K562 (cell line): ENCODE data around the gene RYK.

Source experiments
- BHLHE40 ChIP-seq: IDR thresholded peaks from 2 replicates; pipeline ENCODE4 v1.6.1; 2011; ENCODE audit warnings: low read length, improper control_type of control experiment
- CTCF ChIP-seq, 3 experiments: IDR thresholded peaks in 2 of 3; conservative IDR thresholded peaks in 1 of 3; 2 replicates each; pipeline ENCODE4 v1.5.1; 2011 to 2012; ENCODE audit warnings: low read length in 3 of 3, mild to moderate bottlenecking in 3 of 3, control low read depth in 2 of 3, improper control_type of control experiment in 1 of 3, inconsistent platforms in 1 of 3, low read depth in 1 of 3, mixed read lengths in 1 of 3, moderate library complexity in 1 of 3; ENCODE audit not compliant: insufficient read depth in 2 of 3
- E2F6 ChIP-seq, 2 experiments: IDR thresholded peaks; 2 replicates each; pipeline ENCODE4 v1.6.1; 2011; ENCODE audit warnings: borderline replicate concordance in 1 of 2, control low read depth in 1 of 2, low read depth in 1 of 2, low read length in 1 of 2, mild to moderate bottlenecking in 1 of 2, mixed read lengths in 1 of 2, moderate library complexity in 1 of 2; ENCODE audit not compliant: insufficient read depth in 1 of 2, insufficient read length in 1 of 2, poor library complexity in 1 of 2, severe bottlenecking in 1 of 2; ENCODE audit errors: extremely low read depth in 1 of 2
- ELF4 ChIP-seq: fragments of 450-650 bp; formaldehyde crosslinking; IDR thresholded peaks from 2 replicates; pipeline ENCODE4 v1.4.0; 2022; ENCODE audit warnings: missing genetic modification characterization
- POLR2A ChIP-seq: fragments of 450-650 bp; conservative IDR thresholded peaks from 2 replicates; pipeline ENCODE4 v1.6.1; 2016
- POLR2AphosphoS5 ChIP-seq: IDR thresholded peaks from 2 replicates; pipeline ENCODE4 v1.6.1; 2011; ENCODE audit warnings: mild to moderate bottlenecking, low read depth, low read length, moderate library complexity; ENCODE audit not compliant: control insufficient read depth, insufficient read depth
- STAT5A ChIP-seq: IDR thresholded peaks from 2 replicates; pipeline ENCODE4 v1.6.1; 2012; ENCODE audit warnings: low read length, inconsistent platforms, borderline replicate concordance
- TAF1 ChIP-seq: IDR thresholded peaks from 2 replicates; pipeline ENCODE4 v1.6.1; 2011; ENCODE audit warnings: mild to moderate bottlenecking, low read length, moderate library complexity; ENCODE audit not compliant: insufficient read depth, control insufficient read depth, severe bottlenecking; ENCODE audit errors: extremely low read depth
- TARDBP ChIP-seq: fragments of 450-650 bp; IDR thresholded peaks from 2 replicates; pipeline ENCODE4 v1.6.1; 2016
- TEAD4 ChIP-seq, 2 experiments: sonication (generic) in 1 of 2; formaldehyde crosslinking in 1 of 2; IDR thresholded peaks; 2 replicates each; pipeline versions ENCODE4 v1.6.1 to v1.8.0; 2012 to 2022; ENCODE audit warnings: borderline replicate concordance in 1 of 2, inconsistent platforms in 1 of 2, low read length in 1 of 2, mild to moderate bottlenecking in 1 of 2, missing genetic modification reagents in 1 of 2
- ZBTB1 ChIP-seq: sonication (generic); formaldehyde crosslinking; IDR thresholded peaks from 2 replicates; pipeline ENCODE4 v1.8.1; 2023; ENCODE audit warnings: missing genetic modification reagents, low read depth, mild to moderate bottlenecking, borderline replicate concordance
- ZNF311 ChIP-seq: fragments of 250-450 bp; sonication (Bioruptor Pico); IDR thresholded peaks from 2 replicates; pipeline ENCODE4 v1.4.0; 2020; ENCODE audit warnings: mild to moderate bottlenecking, moderate library complexity

- TF ChIP-seq POLR2AphosphoS5 (no peak), TARDBP (no peak), STAT5A (no peak), ZBTB1 (no peak), TAF1 (no peak), BHLHE40 (no peak), CTCF (IDR thresholded peaks at IDR 0.05 in 2 of 3, conservative IDR thresholded peaks at IDR 0.05 in 1 of 3; ENCODE audit: insufficient read depth in 2 of 3, low read depth in 1 of 3, low read length in 3 of 3) (no peak), POLR2A (no peak), ELF4 (CRISPR knock-in tag) (no peak), E2F6 (IDR thresholded peaks at IDR 0.05; ENCODE audit: borderline replicate concordance in 1 of 2, extremely low read depth in 1 of 2, insufficient read depth in 1 of 2, insufficient read length in 1 of 2, low read depth in 1 of 2, low read length in 1 of 2, poor library complexity in 1 of 2, severe bottlenecking in 1 of 2) (no peak), TEAD4 (IDR thresholded peaks at IDR 0.05; ENCODE audit: low read length) (no peak), TEAD4 (CRISPR knock-in tag; IDR thresholded peaks at IDR 0.05; ENCODE audit: borderline replicate concordance) (no peak), ZNF311 (no peak)
Observed at GRCh38 chr3:134111616-134112015, 139.0 kb downstream of the RYK start.
